ENCODE results near the gene YPEL2.
A peak's percentile ranks its signal among the peaks of the same experiment; 100 is the strongest.
"Not testable (repeated sequence)": the region's sequence is repeated elsewhere in the genome, so short reads cannot be mapped to it uniquely, and the experiment has no call there.

YPEL2 gene

DNA sequence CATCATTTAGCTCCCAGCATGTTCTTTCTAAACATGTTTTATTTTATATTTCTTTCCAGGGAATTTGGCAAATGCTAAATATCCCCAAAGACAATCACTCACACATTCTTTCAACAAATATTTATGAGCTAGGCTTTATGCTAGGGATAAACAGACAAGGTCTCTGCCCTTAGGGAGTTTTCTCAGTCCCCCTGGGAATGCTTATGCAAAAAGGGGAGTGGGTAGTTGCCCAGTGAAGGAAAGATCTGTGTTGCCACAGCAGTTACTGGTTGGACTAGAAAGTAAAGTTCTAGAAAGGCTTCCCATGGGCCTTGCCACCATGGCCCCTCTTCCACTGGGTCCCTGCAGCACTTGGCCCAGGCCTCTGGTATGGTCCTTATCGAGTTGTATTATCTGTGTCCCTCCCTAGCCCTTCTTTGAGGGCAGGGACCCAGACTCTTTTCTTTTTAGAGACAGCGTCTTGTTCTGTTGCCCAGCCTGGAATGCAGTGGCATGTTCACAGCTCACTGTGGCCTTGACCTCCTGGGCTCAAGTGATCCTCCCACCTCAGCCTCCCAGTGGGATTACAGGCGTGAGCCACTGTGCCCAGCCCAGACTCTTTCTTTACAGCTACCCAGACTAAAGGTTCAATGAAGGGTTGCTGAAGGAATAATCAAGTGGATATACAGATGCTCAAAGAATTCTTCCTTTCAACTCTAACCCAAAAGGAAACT, 78.0 kb downstream of the YPEL2 start:
- no peak for DNase-seq

DNA sequence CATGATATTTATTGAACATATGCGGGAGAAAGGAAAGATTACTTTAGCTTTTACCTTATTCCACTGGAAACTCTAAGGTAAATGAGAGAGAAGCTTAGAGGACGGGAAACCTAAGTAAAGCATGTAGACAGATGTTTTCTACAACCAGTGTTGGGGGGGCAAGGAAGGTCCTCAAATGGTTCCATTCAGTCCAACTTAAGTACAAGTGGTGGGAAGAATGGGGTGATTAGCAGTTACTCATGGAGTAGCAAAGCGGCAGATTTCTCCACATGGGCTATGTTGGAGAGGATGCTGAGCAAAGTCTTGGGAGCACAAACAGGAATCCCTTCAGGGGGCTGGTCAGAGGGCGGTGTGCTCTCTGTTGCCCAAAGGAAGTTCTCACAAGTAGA, 78.6 kb downstream of the YPEL2 start:
- DNase-seq, result no peak

DNA sequence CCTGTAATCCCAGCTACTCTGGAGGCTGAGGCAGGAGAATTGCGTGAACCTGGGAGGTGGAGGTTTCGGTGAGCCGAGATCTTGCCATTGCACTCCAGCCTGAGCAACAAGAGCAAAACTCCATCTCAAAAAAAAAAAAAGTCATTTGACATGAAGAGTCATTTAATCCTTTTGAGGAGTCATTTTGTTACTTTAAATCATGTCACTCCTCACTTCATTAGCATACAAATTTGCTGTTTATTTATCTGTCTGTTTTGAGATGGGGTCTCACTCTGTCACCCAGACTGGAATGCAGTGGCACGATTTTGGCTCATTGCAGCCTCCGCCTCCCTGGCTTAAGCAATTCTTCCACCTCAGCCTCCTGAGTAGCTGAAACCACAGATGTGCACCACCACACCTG, 81.0 kb downstream of the YPEL2 start:
- DNase-seq, result not testable (repeated sequence)

DNA sequence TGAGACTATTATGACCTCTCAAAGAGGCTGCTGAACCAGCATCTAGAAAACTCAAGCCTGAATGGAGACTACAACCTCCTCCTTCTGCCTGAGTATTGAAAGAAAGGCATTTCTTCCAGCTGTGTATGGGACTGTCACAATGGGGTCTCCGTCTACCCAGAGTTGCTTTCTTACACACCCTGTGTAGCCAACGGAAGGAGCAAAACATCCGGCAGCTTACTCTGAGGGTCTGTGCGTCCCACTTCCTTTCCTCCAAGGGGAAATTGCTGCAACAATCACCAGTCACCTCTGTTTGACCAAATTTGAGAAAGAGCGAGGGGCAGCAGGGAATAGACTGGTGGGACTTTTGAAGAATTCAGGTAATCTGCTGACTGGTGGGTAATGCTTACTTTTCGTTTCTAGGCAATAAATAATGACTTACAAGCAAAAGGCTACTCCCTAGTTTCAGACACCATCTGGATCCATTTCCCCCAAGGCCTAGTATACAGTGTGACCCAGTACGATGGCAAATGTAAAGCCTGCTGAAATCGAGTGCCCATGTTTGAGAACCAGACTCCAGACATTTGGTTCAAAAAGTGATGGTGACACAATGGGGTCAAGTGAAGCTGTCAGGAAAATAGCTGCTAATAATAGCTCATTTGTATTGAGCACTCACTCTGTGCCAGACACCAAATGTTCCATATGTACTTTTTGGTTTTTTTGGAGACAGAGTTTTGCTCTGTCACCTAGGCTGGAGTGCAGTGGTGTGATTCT, 81.7 kb downstream of the YPEL2 start:
- no peak for DNase-seq

DNA sequence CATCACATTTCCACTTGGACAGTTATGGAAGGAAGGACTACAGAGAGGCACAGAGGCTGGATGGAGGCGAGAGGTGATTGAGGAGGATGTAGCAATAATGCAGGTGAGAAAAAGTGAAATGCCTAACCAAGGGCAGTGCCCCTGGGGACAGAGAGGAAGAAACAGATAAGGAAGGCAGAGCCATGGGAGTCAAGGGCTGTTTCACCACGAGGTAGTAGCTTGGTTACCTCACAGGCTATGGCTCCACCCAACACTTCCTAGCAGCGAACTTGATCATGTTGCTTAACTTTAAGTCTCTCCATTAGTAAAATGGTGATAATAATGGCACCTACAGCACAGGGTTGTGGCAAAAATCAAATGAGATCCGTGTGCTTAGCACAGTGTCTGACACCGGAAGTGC, 83.9 kb downstream of the YPEL2 start:
- no peak for DNase-seq

DNA sequence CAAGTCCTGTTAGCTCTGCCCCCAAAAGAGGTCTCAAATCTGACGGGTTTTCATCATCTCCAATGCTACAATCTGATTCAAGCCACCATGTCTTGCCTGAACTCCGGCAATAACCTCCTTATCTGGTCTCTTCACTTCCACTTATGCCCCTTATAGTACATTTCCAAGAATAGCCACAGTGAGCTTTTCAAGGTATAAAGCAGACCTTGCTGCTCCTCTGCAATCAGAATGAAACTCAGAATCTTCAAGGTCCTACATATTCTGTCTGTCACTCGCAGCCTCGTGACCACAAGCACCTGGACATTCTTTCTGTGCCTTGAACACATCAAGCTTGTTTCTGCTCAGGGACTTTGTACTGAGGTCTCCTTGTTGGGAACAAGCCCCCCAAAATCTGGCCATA, 84.7 kb downstream of the YPEL2 start:
- DNase-seq, result no peak

DNA sequence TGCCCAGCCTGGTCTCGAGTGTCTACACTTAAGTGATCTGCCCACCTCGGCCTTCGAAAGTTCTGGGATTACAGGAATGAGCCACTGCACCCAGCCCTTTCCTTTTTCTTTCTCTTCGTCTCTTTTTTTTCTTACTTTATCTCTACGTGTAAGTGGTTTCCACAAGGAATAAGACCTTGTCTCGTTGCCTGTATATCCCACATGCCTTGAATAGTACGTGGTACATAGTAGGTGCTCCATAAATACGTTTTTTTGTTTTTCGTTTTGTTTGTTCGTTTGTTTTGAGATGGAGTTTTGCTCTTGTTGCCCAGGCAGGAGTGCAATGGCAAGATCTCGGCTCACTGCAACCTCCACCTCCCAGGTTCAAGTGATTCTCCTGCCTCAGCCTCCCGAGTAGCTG, 86.0 kb downstream of the YPEL2 start:
- no peak for DNase-seq

DNA sequence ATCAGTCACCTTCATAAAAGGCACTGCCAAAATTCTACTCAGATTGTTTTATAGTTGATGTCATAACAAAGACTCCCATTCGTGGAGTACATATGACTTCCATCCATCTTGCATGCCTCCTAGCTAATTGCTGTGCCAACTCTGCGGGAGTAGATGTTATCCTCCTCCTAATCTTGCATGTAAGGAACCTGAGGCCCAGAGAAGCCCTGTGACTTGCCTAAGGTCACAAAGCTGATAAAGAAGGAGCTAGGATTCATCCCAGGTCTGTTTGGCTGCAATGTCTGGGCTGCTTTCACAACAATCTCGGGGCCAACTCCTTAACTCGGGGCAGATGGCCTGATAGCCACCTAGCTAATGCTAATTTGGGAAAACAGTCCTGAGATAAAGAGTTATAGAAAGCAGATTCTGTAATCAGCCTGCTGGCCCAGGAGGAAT, 87.3 kb downstream of the YPEL2 start:
- DNase-seq, result no peak

DNA sequence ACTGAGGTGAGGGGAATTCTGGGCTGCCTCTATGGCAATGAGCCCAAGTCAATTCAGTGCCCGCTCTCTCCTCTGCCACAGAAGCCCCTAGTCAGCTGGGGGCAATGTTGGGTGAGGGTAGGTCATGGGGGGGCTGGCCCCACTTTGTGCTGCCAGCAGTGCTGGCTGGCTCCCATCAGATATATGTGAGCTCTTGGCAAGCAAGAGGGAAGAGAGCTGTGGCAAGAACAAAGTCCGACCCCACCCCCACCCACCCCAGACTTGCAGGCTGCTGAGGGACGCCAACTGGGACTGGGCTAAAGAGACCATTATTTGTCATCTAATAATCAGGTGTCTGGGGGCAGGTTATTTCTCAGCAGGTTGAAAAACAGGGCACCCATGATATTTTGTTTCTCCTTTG, 89.4 kb downstream of the YPEL2 start:
- DNase-seq, result no peak

DNA sequence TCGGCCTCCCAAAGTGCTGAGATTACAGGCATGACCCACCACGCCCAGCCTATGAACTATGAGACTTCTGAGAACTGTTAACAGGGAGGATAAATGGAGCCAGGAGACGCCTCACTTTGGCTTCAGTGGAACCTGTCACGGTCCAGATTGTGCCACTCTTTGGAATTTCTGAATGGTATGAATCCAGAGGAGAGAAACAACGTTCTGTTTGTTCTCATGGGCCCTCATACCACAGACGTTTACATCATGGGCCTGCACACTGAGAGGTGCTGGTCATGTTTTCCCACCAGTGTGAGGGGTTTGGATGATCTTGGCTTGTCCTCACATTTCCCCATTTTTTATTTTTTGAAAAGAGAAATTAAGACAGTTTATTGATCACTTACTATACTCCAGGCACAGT, 90.3 kb downstream of the YPEL2 start:
- no peak for DNase-seq

DNA sequence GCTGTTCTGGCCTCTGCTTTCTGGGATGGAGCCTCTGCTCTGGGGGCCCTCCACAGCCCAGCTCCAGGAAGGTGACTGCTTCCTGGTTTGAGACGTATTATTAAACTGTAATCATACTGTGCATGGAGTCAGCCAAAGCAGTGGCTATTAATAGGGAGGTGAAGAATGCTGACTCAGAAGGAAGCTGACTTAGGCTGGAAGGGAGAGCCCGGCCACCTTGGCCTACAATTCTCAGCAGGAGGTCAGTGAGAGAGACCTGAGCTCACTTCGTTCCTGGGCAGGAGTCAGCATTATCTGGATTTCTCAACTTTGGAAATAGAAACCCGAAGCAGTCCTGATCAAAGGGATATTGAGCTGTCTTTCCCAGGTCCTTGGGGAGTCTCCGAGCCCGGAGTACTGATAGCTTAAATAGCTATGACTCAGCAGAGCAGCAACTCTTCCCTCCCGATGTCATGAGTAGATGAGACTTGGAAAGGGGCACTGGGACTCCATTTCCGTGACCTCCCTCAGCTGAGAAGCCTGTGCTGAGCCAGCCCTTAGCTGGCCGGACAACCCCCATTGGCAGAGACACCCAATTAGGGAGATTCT, 91.8 kb downstream of the YPEL2 start:
- no peak for DNase-seq

DNA sequence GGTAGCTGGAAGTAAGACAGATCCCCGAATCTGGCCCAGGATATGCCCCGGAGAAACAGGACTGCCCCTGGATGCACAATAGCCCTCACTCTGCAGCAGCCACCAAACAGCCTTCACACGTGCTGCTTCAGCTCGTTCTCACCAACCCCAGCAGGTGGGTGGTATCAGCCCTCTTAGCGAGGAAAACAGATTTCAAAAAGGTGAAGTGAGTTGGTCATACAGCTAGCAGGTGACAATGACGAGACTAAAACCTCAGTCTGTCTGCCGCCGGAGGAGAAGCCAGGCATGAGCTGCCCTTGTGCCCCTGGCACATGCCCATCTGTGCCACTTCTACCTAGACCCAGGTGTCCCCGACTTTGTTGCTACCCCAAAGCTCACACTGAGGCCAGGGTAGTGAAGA, 92.4 kb downstream of the YPEL2 start:
- no peak for DNase-seq

DNA sequence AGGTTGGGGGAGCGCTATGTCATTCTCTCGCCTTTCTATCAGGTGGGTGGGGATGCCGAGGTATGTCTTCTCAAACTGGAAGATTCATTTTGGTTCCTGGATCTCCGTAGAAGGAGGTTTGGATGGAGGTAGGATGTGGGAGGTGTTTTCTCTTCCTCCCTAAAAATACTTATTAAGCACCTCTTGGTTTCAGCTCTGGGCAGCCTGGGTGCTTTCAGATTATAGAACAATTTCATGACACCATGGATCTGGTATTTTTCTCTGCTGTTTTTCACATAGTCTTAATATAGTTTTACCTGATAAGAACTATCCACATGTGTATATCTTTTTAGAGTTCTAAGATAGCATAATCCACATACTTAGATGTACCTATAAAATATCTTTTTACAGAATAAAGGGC, 92.9 kb downstream of the YPEL2 start:
- no peak for DNase-seq

DNA sequence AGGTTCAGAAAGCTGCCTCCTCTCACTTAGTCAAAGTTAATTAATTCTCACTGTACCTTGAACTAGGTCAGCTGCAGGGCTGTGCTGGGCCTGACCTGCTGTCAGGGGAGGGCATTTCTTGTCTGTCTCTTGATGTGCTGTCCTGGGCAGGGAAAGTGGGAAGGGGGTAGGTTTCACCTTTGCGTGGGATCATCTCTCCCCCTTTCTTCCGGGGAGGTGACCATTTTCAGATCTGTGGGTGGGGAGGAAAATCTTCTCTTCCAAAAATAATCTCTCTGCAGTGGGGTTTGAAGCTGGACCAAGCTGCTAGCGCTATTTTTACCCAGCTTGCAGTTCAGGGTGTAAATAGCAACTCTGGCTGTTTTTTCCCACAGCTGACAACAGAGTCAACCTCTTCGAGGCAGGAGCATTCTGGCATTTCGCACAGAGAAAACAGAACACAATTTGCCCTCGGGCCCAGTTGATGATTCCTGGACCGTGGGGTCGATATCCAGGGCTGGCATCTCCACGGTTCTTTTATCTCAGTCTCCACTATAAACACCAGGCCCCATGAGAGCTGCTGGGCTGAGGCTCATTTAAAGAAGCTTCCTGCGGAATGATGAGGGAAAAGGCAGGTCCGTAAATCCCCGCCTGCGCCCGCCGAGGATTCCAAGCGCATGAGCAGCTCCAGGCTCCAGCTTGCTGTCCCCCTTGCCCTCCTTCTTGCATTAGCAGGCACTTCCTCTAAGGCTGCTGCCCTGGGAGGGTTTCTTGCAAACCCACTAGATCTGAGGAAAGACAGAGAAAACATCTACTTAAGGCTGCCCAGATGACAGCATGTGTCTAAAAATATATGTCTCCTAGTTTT, 93.9 kb downstream of the YPEL2 start:
- no peak for DNase-seq

DNA sequence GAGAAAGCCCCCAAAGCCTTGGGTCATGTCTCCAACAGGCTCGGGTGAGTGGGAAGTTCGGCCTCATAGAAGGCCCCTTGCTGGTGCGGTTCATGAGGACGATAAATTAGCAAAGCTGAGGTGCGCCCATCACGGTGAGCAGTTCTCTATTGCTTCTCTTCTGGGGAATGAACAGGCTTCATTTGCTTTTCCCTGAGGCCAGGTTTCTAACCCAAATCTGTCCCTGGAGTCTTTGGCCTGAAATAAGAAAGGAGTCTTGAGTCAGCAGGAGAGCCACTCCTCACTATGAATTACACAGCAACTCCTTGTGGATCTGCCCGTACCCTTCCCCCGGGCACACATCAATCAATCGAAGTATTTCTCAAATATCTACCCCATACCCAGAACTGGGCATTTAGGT, 94.6 kb downstream of the YPEL2 start:
- no peak for DNase-seq

DNA sequence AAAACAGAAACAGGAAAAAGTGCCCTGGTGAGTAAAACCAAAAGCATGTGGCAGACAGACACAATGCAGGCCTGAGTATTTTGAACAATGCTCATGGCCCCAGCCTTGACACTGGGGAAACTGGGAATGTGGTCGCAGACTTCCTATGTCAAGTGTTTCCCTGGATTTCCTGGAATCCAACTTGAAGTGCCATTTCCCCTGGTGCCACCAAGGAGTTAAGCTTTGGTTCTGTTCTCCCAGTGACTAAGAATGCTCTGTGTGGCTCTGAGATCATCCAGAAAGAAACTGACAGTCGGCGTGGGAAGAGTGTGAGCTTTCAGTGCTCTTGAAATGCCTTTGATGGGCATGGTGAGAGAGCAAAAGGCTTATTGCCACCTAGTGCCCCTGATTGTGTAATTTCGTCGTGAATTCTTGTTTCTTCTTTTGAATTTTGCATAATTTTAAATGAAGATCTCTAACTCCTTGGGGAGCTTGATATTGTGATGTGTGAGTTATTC, 96.0 kb downstream of the YPEL2 start:
- peak in 1 of 2 experiments; percentile 30 for DNase-seq

DNA sequence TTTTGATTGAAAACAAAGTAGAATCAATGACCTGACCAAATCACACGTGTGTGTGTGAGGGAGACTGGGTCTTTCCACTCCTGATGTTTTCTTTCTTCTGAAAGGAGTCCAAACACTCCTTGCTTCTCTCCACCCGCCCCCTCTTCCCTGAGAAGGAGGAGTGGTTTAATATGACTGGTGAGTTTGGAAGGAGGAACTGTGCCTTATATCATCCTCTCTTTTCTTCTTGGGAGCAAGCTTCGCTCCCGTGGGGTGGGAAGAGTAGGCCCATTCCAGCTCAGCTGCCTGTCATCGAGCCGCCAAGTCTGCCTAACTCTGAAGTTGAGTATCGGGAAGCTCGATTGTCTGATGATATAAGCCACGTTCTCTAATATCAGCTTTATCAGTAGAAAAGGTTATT, 96.5 kb downstream of the YPEL2 start:
- no peak for DNase-seq

DNA sequence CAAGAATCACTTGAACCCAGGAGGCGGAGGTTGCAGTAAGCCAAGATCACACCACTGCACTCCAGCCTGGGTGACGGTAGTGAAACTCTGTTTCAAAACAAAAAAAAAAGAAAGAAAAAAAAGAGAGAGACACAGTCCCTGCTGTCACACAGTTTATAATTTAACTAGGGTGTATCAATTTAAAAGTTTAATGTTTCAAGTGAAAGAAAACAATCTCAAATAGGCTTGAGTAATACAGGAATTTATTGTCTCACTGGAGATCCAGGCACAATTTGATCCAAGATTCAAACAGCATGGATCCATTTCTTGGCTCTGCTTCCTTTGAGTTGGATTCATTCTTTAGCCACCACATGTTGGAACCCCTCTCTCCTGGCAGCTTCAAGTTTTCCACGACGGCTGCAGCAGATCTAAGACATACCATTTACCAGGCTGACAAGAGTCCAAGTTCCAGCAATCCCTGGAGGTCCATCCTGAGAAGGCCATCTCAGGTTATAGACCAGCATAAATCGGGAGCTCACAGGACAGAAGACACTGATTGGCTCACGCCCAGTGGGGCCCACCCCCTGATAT, 97.5 kb downstream of the YPEL2 start:
- no peak for DNase-seq

DNA sequence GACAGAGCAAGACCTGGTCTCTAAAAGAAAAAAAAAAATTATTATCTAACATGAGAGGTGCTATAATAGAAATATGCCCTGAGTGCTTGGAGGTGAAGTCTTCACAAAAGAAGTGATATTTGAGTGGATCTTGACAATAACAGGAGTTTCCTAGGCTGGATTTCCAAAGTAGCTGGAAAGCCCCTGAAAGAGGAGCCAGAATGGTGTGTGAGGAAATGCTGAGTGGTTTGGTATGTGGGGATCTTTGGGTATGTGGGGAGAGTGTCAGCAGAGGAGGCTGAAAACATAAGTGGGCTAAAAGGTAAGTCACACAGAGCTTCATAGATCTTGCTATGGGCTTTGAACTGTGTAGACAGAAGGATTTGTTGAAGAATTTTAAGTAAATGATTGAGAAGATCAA, 100.1 kb downstream of the YPEL2 start:
- no peak for DNase-seq

DNA sequence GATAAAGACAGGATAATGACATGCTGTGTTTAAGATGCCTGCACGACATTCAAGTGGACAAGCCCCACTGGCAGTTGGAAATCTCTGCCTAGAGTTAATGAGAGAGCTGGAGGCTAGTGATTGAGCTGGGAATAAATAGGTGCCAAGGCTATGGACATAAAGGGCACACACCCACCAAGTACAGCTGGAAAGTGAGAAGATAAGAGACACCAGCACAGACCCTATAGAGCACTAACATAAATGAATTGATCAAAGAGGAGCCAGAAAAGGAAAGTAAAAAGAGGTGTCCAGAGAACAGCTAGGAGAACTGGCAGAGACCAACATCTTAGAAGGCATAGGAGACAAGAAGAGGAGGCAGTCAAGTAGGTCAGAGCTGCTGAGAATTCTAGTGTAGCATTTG, 101.2 kb downstream of the YPEL2 start:
- no peak for DNase-seq

DNA sequence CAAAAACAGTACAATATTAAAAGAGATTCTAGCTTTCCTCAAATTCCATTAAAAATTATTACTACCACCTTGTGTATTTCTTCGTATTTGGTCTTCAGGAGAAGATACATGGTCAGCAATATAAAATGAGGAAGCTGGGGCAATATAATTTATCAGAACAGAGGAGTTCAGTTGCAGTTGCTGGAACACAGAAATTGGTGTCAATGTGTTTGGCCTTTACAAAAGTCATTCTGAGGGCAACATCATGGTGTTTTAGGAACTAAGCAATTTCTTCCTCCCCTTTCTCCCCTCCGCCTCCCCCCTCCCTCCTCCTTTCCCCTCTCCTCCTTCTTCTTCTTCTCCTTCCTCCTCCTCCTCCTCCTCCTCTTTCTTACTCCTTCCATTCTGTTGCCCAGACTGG, 102.1 kb downstream of the YPEL2 start:
- DNase-seq, result no peak

DNA sequence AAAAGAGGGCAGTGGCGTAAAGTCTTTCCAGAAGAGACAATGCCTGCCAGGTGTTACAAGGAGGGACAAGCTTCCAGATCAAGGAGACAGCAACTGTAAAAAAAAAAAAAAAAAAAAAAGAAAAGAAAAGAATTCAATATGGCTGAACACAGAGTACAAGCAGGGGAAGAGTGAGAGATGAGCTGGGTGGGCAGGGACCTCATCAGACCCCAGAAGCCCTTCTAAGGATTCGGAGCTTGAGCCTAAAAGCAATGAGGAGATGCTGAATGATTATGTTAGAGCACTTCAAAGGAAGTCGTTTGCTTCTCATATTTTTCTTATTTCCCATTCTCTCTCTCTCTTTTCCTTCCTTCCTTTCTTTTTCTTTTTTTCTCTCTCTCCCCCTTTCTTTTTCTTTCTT, 103.0 kb downstream of the YPEL2 start:
- DNase-seq, result no peak

DNA sequence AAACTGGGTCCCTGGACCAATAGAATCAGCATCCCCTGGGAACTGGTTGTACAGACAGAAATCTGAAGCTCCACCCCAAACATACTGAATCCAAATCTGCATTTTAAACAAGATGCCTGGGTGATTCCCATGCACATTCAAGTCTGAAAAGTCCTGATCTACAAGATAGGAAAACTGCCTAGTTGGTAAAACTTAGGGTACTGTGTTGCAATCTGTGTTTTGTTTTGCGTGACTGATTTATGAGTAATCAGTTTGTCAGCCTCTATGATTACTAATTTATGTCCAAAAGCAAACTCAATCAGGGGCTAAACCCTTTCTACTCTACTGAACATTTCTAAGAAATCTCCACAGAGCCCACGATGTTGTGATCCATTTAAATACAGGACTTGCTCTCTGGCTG, 103.8 kb downstream of the YPEL2 start:
- no peak for DNase-seq

Measured in stimulated activated CD4-positive, alpha-beta T cell treated with anti-CD3 and anti-CD28 coated beads, Interleukin-4, amount 100 ng/mL, for 4 hours (primary cell).